B cell (primary cell): ENCODE results near the gene COL5A1.

Experiments
- EZH2 ChIP-seq: IDR thresholded peaks from 2 replicates; pipeline ENCODE4 v1.6.1; 2012; ENCODE audit warnings: borderline replicate concordance, low read depth, mild to moderate bottlenecking, moderate library complexity, low read length; ENCODE audit not compliant: insufficient read depth, poor library complexity, severe bottlenecking
- TF ChIP-seq, protein P1 (sequence below): fragments of 200-600 bp; IDR thresholded peaks from one replicate; pipeline ENCODE4 v1.8.0; 2022; ENCODE audit warnings: antibody characterized with exemption, mild to moderate bottlenecking

DNA sequence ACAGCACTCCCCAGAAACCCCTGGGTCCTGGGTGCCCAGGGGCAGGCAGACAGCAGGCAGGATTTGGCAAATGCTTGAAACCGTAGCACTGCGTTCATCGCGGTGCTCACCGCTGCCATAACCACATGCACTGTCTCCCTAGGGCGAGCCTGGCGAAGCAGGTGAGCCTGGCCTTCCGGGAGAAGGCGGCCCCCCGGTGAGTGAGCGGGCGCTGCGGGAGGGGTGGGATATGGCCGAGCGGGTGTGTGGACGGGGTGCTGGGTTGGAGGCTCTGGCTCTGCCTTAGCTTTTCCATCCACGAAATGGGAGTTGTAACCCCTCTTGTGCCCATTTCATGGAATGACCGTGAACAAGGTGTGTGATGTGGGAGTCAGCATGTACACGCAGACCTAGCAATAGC is 172.2 kb downstream of the COL5A1 start:
- no peak for TF ChIP-seq EZH2
- TF ChIP-seq, protein P1, sequence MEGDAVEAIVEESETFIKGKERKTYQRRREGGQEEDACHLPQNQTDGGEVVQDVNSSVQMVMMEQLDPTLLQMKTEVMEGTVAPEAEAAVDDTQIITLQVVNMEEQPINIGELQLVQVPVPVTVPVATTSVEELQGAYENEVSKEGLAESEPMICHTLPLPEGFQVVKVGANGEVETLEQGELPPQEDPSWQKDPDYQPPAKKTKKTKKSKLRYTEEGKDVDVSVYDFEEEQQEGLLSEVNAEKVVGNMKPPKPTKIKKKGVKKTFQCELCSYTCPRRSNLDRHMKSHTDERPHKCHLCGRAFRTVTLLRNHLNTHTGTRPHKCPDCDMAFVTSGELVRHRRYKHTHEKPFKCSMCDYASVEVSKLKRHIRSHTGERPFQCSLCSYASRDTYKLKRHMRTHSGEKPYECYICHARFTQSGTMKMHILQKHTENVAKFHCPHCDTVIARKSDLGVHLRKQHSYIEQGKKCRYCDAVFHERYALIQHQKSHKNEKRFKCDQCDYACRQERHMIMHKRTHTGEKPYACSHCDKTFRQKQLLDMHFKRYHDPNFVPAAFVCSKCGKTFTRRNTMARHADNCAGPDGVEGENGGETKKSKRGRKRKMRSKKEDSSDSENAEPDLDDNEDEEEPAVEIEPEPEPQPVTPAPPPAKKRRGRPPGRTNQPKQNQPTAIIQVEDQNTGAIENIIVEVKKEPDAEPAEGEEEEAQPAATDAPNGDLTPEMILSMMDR = no peak
